ENCODE measurements around the gene ZBED5.

- TF ChIP-seq CTCF (IDR thresholded peaks at IDR 0.05; ENCODE audit: poor library complexity), result peak; percentile 41
- no peak for TF ChIP-seq EZH2 (IDR thresholded peaks at IDR 0.05; ENCODE audit: borderline replicate concordance)
These were observed 35.9 kb upstream of the ZBED5 start for GRCh38 chr11:10893714-10894151.

Measured in hepatocyte (in vitro differentiated cells).